Effector memory CD8-positive, alpha-beta T cell (primary cell): ENCODE measurements around the gene E2F4.

Experiments used
- ATAC-seq: fragments of 150-1000 bp; cut with Tn5 transposase; replicated peaks from 2 replicates; pipeline ENCODE4 v1.10.0; 2021; ENCODE audit warnings: mild to moderate bottlenecking, moderate library complexity
- DNase-seq, 3 experiments: peaks; one replicate each; pipeline ENCODE4 v3.0.0; 2021
- H3K27ac Mint-ChIP-seq, 2 donors: one replicate each; pipeline ENCODE4 v1.8.0; 2022; ENCODE audit warnings: mild to moderate bottlenecking in 2 of 2, mixed read lengths in 2 of 2, moderate library complexity in 2 of 2
- H3K27me3 Mint-ChIP-seq, 2 donors: one replicate each; pipeline ENCODE4 v1.8.0; 2022; ENCODE audit warnings: mixed read lengths in 2 of 2
- H3K36me3 Mint-ChIP-seq: one replicate; pipeline ENCODE4 v1.8.0; 2022; ENCODE audit warnings: mild to moderate bottlenecking, moderate library complexity, mixed read lengths; ENCODE audit not compliant: insufficient read depth
- H3K4me1 Mint-ChIP-seq, 2 donors: one replicate each; pipeline ENCODE4 v1.8.0; 2022; ENCODE audit warnings: low read depth in 2 of 2, mixed read lengths in 2 of 2
- H3K4me3 Mint-ChIP-seq, 2 donors: one replicate each; pipeline ENCODE4 v1.8.0; 2022; ENCODE audit warnings: mild to moderate bottlenecking in 2 of 2, mixed read lengths in 2 of 2, moderate library complexity in 2 of 2
- H3K9me3 Mint-ChIP-seq, 2 donors: one replicate each; pipeline ENCODE4 v1.8.0; 2022; ENCODE audit warnings: mixed read lengths in 2 of 2

Gene E2F4

DNA sequence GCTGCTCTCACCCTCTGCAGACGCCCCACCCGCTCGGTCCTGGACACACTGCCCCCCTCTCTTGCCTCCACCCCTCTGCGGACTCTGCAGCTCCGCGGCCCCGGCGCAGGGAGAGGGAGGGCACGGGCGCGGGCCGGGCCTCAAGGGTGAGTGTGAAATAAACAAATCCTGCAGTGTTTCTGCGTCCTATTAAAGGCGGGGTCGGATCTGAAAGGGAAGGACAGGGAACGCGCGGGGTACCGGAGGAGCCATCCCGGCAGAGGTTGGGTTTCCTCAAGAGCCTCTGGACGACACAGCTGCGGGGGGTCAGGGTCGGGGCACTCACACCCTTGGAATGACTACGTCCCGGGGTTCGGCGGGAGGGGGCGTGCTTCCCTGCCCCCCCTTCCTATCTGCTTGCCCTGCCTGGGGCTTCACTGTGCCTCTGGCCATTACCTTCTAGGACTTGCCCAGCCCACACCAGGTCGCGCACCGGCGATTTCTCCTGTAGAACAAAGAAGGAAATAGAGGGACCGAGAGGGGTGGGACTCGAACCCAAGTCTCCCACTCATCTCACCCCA is 27.9 kb upstream of the E2F4 start:
- Mint-ChIP-seq H3K36me3 (peaks cover 27% of the 10 kb centered on the region), H3K4me3 (peak overlapping the region; percentile 54 to 65), H3K9me3 (no peaks in the 10 kb centered on the region), H3K4me1 (peaks cover 3 to 21% of the 10 kb centered on the region in 2 donors), H3K27me3 (peaks cover 30 to 65% of the 10 kb centered on the region in 2 donors), H3K27ac (peak overlapping the region in 1 of 2 donors; percentile 17)
- ATAC-seq: no peak
- no peak for DNase-seq

DNA sequence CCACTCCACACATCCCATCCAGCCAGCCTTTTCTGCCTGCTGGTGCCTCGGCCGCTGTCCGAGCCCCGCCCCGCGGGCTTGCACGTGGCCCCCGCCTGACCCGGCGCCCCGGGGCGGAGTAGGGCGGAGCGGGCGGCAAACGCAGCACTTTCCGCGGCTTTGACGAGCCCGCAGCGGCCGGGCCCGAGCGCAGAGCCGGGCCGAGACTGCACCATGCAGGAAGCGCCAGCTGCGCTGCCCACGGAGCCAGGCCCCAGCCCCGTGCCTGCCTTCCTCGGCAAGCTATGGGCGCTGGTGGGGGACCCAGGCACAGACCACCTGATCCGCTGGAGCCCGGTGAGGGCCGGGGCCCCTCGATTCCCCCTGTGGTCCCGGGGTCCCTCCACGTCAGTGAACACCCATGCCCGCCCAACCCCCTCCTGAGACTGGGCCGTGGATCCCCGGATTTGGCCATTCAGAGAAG is 27.3 kb upstream of the E2F4 start, which contains the start of gene HSF4:
HSF4 (plus strand) TSS at position 147 of the 463 bp plus-strand sequence; CDS start at position 214, 67 bp downstream.
- Mint-ChIP-seq H3K9me3 (no peaks in the 10 kb centered on the region), H3K27ac (peak within 1 kb of the TSS in 1 of 2 donors; percentile 17), H3K4me3 (peak within 1 kb of the TSS; percentile 54 to 65), H3K27me3 (peaks cover 30 to 70% of the 10 kb centered on the region in 2 donors), H3K4me1 (peaks cover 4 to 20% of the 10 kb centered on the region in 2 donors), H3K36me3 (peaks cover 21% of the 10 kb centered on the region)
- ATAC-seq (no peak), DNase-seq (no peak)

DNA sequence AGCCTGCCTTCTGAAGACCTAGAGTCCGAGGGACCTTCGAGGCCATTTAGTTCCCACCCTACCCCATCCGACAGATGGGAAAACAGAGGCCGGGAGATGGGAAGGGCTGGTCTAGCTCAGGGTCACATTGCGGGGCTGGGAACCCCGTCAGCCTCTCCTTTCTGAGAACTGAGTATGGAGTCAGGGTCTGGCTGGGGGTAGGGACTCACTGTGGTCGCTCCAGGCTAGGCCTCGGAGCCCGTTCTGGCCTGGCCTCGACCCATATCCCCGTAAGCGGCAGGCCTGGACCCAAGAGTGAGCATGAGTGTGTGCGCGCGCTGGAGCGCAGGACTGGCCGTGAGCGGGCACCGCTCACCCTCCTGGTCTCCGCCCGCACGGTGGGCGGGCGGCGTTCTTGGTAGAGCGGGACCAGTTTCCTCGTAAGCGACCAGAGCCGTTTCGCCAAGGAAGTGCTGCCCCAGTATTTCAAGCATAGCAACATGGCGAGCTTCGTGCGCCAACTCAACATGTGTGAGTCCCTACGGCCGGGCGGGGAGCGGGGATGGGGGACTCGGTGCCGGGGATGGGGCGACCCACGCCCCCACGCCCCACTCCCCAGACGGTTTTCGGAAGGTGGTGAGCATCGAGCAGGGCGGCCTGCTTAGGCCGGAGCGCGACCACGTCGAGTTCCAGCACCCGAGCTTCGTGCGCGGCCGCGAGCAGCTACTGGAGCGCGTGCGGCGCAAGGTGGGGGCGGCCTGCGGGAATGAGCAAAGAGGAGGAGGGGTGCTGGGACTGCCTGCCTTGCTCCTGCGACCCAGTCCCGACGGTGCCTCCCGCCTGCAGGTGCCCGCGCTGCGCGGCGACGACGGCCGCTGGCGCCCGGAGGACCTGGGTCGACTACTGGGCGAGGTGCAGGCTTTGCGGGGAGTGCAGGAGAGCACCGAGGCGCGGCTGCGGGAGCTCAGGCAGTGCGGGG is 26.6 kb upstream of the E2F4 start:
- ATAC-seq (no peak), DNase-seq (no peak)
- H3K9me3 Mint-ChIP-seq: no peaks in the 10 kb centered on the region
- H3K36me3 Mint-ChIP-seq: peaks cover 19% of the 10 kb centered on the region
- no peak overlapping the region for H3K27ac Mint-ChIP-seq
- peak overlapping the region; percentile 37 to 43 for H3K4me3 Mint-ChIP-seq
- peaks cover 10 to 24% of the 10 kb centered on the region in 2 donors for H3K4me1 Mint-ChIP-seq
- H3K27me3 Mint-ChIP-seq: peaks cover 36 to 77% of the 10 kb centered on the region in 2 donors

DNA sequence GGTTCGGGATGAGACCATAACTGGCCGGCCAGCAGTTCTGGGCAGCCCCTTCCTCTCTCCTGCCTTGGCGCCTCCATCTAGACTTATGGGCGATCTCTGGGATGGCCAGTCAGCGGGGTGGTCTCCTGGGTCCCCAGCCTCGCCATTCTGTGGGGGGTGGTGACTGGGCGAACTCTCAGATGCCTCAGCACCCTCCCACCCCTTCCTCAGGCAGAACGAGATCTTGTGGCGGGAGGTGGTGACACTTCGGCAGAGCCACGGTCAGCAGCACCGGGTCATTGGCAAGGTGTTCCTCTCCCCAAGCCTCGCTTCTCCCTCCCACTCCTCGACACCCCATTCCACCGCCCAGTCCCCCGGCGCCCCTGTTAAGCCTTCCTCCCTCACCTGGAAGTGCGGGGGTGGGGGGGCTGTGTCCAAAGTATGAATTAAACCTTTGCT is 25.8 kb upstream of the E2F4 start:
- peaks cover 36 to 76% of the 10 kb centered on the region in 2 donors for H3K27me3 Mint-ChIP-seq
- no peak for DNase-seq
- ATAC-seq: no peak
- no peak overlapping the region for H3K27ac Mint-ChIP-seq
- H3K9me3 Mint-ChIP-seq: no peaks in the 10 kb centered on the region
- H3K36me3 Mint-ChIP-seq: peaks cover 12% of the 10 kb centered on the region
- no peak overlapping the region for H3K4me3 Mint-ChIP-seq
- peaks cover 7 to 20% of the 10 kb centered on the region in 2 donors for H3K4me1 Mint-ChIP-seq

DNA sequence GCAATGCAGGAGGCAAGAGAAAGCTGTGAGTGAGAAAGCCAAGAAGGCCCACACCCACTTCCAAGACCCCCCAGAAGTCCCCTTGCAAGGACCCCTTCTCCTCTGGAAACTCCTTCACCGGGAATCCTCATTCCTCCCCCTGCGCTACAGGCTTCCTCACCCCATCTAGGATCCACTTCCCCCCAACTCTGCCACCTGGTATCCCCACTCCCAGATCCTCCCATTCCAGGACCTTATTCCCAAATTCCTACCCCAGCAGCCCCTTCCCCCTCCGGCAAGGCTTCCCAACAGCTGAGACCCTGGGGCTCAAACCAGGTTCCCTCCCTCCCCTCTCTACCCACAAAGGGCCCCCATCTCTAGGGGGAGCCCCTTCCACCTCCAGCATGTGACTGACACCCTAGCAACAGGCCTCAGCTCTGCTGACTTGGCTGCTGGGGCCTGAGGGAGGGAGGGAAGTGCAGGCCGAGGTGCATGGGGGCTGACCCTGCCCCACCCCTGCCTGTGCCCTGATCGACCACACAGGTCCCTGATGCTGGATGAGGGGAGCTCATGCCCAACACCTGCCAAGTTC is 25.3 kb upstream of the E2F4 start:
- Mint-ChIP-seq H3K27ac (no peak overlapping the region), H3K4me3 (peak overlapping the region in 1 of 2 donors; percentile 29), H3K9me3 (no peaks in the 10 kb centered on the region), H3K4me1 (peaks cover 9 to 21% of the 10 kb centered on the region in 2 donors), H3K27me3 (peaks cover 36 to 76% of the 10 kb centered on the region in 2 donors), H3K36me3 (peaks cover 10% of the 10 kb centered on the region)
- no peak for ATAC-seq
- no peak for DNase-seq

DNA sequence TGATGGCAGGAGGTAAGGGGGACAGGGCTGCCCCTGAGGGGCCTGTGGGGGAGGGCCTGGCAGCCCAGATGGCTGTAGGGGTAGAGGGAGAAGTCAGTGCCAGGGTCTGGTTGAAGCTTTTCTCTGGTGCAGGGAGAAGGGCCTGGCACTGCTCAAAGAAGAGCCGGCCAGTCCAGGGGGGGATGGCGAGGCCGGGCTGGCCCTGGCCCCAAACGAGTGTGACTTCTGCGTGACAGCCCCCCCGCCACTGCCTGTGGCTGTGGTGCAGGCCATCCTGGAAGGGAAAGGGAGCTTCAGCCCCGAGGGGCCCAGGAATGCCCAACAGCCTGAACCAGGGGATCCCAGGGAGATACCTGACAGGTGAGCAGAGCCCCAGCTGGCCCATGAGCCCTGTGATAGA is 24.4 kb upstream of the E2F4 start:
- Mint-ChIP-seq H3K27me3 (peaks cover 36 to 71% of the 10 kb centered on the region in 2 donors), H3K4me3 (no peak overlapping the region), H3K9me3 (no peaks in the 10 kb centered on the region), H3K4me1 (peaks cover 13 to 23% of the 10 kb centered on the region in 2 donors), H3K27ac (no peak overlapping the region), H3K36me3 (peaks cover 5% of the 10 kb centered on the region)
- DNase-seq: no peak
- no peak for ATAC-seq

DNA sequence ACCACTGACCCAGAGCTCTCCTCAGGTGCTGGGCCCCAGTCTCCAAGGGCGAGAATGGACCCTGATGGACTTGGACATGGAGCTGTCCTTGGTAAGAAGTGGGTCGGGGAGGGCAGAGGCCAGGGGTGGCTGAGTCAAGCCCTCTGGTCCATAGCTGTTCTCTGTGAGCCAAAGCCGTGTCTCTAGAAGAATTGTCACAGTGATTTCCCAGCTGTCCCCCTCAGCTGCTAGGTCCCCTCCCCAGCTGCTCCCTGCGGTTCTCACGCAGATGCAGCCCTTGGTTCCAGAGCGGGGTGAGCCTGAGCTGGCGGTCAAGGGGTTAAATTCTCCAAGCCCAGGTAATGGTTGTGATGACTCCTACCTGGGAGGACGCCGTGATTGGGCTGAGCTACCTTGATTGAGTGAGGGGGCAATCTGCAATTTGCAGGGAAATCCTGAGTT is 22.9 kb upstream of the E2F4 start:
- DNase-seq (no peak), ATAC-seq (no peak)
- no peak overlapping the region for H3K27ac Mint-ChIP-seq
- peaks cover 36 to 71% of the 10 kb centered on the region in 2 donors for H3K27me3 Mint-ChIP-seq
- H3K4me3 Mint-ChIP-seq: no peak overlapping the region
- H3K36me3 Mint-ChIP-seq: peaks cover 5% of the 10 kb centered on the region
- H3K9me3 Mint-ChIP-seq: no peaks in the 10 kb centered on the region
- H3K4me1 Mint-ChIP-seq: peaks cover 25 to 31% of the 10 kb centered on the region in 2 donors

DNA sequence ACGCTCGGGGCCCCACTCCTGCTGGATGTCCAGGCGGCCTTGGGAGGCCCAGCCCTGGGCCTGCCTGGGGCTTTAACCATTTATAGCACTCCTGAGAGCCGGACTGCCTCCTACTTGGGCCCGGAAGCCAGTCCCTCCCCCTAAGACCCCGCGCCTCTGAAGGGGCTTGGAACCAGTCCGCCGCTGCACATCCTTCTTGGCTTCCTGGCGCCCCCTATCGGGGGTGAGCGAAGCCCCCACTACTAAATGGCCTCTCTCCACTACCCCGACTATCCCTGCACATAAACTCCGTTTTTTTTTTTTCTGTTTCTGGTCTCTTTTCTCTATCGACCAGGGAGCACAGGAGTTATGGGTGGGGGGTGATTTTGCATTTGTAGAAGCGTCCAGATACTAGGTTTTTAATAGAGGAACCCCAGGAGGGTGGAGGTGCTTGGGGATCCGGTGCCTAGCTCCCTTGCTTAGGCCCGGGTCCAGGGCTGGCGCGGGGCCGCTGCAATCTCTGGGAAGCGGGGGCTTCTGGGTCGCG is 22.2 kb upstream of the E2F4 start:
- Mint-ChIP-seq H3K4me1 (peaks cover 27 to 32% of the 10 kb centered on the region in 2 donors), H3K27me3 (peaks cover 36 to 69% of the 10 kb centered on the region in 2 donors), H3K4me3 (peak overlapping the region; percentile 72 to 75), H3K9me3 (no peaks in the 10 kb centered on the region), H3K27ac (no peak overlapping the region), H3K36me3 (peaks cover 5% of the 10 kb centered on the region)
- DNase-seq: peak in 1 of 3 experiments; percentile 29
- ATAC-seq: no peak

DNA sequence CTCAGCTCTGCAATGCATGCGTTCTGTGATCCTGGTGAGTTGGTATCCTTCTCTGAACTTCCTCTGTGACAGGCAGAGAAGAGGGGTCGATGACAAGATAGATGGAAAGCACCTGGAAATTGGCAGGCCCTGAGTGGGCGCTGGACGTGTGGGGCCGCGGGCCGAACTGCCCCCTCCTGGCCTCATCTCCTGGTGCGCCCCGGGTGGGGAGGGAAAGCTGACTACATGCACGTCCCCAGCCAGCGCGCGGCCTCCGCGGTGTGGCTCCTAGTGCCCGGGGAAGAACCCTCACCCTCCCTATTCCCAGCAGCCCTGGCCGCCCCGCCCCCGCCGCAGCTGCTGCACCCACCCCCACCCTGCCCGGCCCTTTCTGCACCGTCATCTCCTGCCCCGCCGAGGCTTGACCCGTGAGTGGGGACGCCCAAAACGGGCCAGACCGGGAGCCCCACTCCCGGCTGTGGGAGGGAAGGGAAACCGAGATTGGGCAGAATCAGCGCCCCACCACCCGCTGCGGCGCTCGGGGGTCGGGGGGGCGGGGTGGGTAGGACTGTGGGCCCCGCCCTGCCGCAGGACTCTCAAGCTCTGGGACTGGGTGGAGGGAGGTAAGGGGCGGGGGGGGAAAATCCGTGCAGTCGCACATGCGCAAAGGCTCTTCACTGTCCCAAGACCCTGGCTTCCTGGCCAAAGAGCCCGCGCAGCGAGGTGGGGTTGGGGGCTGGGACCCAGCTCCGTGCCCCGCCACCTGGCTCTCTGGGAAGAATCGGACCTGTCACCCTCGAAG is 21.6 kb upstream of the E2F4 start, which contains the start of gene NOL3:
NOL3 (plus strand) TSS at position 371 of the 781 bp plus-strand sequence.
- Mint-ChIP-seq H3K9me3 (no peaks in the 10 kb centered on the region), H3K4me1 (peaks cover 27 to 30% of the 10 kb centered on the region in 2 donors), H3K27me3 (peaks cover 31 to 62% of the 10 kb centered on the region in 2 donors), H3K4me3 (peak within 1 kb of the TSS; percentile 72 to 75), H3K27ac (no peak within 1 kb of the TSS), H3K36me3 (peaks cover 5% of the 10 kb centered on the region)
- DNase-seq (no peak), ATAC-seq (no peak)

DNA sequence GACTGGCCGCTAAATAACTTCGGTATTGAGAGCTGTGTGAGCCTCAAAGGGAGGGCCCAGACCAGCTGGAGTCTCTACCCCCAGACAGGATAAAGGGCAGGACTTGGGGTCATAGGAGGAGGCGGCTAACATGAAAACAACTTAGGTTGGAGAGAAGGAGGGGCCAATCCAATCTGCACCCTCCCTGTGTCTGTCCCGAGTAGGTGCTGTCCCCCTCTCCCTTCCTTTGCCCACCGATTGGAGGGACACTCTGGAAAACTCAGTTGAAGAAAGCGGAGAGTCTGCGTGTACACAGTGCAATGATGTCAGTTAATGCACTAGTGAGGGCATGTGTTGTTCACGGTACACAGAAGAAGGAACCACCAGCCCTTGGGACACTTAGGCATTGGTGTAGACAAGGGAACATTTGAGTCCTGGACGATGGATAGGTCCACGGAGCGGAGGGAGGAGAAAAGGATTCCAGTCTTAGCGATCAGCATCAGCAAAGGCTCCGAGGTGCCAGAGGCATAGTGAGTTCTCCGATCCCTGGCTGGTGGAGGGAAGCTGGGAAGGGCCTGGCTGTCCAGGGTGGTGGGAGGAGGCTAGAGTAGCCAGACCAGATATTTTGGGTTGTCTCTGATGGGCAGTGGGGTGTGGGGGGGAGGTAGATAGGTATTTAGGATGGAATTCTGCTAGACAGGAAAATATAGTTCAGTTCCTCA is 20.9 kb upstream of the E2F4 start:
- DNase-seq: no peak
- Mint-ChIP-seq H3K36me3 (peaks cover 5% of the 10 kb centered on the region), H3K27me3 (peaks cover 28 to 55% of the 10 kb centered on the region in 2 donors), H3K9me3 (no peaks in the 10 kb centered on the region), H3K27ac (no peak overlapping the region), H3K4me3 (peak overlapping the region in 1 of 2 donors; percentile 15), H3K4me1 (peaks cover 27 to 30% of the 10 kb centered on the region in 2 donors)
- ATAC-seq: no peak

DNA sequence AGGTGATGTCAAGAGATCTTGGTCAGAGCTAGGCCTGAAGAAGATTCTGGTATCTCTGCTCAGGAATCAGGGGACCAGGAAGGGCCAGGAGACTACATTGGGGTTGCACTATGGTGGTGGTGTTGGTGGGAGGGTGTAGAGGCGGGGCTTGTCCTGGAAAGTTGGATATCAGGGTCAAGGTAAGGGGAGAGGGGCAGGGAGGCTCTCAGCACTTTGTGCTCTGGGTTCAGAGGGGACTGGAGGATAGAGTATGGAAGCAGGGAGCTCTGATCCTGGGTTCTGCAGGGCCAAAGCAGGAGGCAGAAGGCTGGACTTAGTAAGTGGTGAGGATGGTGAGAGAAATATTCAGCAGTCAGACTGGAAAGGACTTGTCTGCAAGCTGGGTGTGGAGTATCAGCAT is 18.6 kb upstream of the E2F4 start:
- ATAC-seq (no peak), DNase-seq (no peak)
- H3K27me3 Mint-ChIP-seq: peaks cover 15 to 33% of the 10 kb centered on the region in 2 donors
- H3K9me3 Mint-ChIP-seq: no peaks in the 10 kb centered on the region
- no peaks in the 10 kb centered on the region for H3K36me3 Mint-ChIP-seq
- H3K4me1 Mint-ChIP-seq: peaks cover 31 to 37% of the 10 kb centered on the region in 2 donors
- peak overlapping the region; percentile 93 to 94 for H3K4me3 Mint-ChIP-seq
- peak overlapping the region in 1 of 2 donors; percentile 86 for H3K27ac Mint-ChIP-seq
